Stimulated activated CD8-positive, alpha-beta memory T cell treated with anti-CD3 and anti-CD28 coated beads, Interleukin-12 subunit alpha, Interleukin-12 subunit beta, amount 100 ng/mL, for 1 hour (primary cell): ENCODE measurements around the gene POFUT2.
"Not testable (repeated sequence)": the region's sequence is repeated elsewhere in the genome, so short reads cannot be mapped to it uniquely, and the experiment has no call there.

Experiments
- DNase-seq: peaks from one replicate; pipeline ENCODE4 v3.0.0-alpha.2; 2020; ENCODE audit warnings: low read depth

The POFUT2 gene

DNA sequence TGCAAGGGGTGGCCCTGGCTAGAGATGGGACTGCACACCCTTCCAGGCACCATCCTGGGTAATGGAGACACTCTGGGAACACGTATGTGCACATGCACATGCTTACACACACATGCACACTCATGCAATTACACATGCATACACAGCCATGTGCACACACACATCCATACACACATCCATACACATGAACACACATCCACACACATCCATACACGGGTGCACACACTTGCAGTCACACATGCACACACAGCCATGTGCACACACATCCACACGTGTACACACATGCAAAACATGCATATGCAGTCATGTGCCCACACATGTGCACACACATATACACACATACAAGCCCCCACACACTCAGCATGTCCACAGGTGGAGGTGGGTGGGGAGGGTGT is 22.3 kb upstream of the POFUT2 start:
- no peak for DNase-seq

DNA sequence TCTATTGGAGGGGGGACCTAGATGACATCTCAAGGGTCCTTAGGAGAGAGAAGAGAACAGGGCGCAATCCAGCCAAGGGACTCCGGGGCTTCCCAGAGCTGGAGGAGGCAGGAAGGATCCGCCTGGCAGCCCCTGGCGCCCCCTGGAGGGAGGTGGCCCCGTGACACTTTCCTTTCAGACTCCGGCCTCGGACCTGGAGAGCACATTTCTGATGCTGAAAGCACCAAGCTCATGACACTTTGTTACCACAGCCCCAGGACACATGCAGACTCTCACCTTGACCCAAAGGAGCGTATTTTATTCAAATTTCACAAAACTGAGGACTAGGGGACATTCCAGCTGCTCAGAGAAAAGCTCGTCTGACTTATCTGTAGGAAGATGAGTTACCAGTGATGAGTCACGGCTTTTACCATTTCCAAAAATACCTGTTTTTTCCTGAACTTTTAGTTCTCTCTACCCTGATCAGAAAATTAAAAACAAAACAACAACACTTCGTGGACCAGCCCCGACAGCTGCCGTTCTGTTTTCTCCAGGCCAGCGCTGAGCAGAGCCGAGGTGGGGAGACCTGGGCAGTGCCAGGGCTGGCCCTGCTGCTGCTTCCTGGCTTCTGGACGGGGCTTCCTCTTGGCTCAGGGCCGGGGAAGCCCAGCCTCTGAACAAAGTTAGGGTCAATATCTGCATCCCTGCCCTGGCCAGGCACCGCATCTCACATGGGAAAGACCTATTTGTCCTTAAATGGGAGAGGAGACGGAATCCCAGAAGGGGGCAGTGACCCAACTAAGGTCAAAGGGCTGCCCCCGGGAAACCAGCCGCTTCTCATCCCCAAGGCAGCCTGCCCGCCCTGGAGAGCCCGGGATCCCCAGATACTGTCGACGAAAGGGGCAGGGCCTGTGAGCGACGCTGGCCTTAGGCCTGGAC is 21.6 kb upstream of the POFUT2 start:
- DNase-seq, result no peak

DNA sequence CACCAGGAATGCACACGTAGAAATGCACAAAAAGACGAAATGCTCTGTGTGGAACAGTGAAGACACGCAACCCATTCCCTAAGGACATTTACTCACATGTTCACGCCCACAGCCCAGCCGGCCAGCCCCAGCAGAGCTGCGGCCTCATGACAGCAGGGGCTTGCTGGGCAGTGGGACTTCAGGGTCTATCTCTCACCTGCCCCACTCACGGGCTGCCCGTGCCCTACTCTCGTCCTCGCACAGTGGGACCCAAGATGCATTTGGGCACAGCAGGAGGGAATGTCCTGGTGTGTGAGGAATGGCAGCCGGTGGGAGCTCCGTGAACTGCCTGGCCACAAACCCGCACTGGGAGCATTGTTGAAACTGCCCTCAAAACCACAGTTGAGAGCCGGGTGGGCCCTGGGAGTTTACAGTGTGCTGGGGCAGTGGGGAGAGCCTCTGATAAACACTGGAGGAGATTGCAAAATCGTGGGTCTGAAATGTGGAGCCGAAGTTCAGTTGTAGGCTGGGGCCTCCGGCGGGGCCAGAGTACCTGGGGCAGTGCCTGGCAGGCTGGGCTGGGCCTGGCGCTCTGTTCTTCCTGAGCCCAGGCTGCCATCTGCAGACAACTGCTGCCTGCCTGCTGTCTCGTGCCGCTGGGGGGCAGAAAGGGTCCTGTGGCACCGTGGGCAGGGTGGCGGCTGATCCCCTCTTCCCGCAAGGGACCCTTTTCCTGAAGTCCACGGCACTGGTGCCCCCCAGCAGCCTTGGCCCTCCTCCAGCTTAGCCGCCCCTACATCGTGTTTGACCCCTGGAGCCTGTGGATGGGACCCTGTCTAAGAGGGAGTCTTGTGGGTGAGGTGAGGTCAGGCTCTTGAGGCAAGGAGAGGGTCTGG is 20.7 kb upstream of the POFUT2 start:
- DNase-seq, result no peak

DNA sequence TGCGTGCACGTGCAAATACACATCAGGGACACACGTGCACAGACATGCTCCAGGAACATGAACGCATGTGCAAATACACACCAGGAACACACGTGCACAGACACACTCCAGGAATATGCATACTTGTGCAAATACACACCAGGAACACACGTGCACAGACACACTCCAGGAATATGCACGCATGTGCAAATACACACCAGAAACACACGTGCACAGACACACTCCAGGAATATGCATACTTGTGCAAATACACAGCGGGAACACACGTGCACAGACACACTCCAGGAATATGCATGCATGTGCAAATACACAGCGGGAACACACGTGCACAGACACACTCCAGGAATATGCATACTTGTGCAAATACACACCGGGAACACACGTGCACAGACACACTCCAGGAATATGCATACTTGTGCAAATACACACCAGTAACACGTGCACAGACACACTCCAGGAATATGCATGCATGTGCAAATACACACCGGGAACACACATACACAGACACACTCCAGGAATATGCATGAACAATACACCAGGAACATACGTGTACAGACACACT is 20.0 kb upstream of the POFUT2 start:
- not testable (repeated sequence) for DNase-seq

DNA sequence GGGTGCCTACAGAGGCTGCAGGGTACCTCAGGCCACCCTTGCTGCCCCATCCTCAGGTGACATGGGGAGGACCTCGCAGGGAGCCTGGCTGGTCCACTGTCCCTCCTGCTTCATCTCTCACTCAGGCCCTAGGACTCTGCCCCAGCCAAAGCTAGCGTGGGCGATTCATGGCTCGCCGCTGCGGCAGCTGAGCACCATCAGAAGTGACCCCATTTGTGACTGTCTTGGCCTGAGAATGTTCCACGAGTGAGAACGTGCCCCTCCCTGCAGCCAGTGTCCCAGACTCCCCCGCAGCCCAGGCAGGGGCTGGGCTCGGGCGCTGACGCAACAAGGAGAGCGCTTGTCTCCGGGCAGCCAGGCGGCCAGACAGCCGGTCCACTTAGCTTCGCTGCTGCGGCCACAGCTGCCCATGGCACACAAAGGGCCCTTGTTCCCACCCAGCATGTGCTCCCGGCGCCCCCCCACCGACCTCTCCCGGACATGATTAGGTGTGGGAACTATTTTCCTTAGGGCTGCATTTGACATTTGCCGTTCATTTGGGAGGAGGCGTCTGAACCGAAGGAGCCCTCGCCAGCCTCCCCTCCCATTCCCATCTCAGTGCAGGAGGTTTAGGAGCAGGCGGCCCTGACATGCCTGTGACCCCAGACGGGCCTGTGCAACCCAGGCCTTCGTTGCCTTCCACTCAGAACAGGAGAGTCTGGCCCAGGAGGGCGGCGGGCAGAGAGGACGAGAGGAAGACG is 19.3 kb upstream of the POFUT2 start:
- DNase-seq, result no peak

DNA sequence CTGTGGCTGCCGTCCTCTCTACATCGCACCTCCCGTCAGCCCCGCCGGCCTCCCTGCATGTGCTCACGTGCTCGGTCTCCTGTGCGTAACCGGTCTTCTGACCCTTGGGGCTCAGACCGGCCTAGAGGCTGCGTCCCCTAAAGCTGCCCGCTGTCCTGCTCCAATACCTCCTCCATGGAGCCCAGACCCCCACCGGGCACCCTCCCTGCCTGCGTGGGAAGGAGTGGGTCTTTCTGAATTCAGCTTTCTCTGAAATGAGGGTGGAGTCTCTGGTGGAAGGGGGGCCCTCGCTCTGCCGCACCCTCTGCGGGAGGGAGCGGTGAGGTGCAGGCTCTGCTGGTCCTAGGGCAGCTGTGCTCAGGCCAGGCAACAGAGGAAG is 18.7 kb upstream of the POFUT2 start:
- no peak for DNase-seq

DNA sequence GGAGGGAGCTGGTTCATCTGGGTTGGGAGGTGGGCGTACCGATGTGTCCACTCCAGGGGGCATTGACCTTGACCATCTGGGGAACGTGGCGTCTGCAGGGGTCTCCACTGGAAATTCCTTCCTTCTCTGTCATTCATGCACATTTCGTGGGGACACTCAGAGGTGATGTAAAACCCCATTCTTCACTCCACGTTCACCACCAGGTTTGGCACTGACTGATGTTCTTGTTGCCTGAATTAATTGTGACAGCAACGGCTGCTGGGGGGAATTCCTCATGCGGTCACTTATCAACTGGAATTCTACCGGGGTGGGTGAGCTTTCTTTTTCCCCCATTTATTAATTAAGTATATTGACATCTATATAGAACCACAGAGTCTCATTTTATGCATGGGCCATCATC is 18.1 kb upstream of the POFUT2 start:
- no peak for DNase-seq

DNA sequence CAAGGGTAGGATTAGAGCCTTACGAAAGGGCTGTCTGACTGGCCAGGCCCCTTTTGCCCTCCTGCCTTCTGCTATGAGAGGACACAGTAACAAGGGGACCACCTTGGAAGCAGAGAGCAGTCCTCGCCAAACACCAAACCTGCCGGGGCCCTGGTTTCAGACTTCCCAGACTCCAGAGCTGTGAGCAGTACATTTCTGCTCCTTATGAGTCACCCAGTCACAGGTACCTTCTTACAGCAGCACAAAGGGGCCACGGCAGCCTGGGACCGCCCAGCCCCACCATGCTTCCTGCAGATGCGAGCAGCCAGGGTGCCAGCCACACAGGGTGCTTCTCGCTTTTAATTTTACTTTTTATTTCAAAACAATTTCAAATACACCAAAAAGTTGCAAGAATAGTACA is 17.2 kb upstream of the POFUT2 start:
- no peak for DNase-seq

DNA sequence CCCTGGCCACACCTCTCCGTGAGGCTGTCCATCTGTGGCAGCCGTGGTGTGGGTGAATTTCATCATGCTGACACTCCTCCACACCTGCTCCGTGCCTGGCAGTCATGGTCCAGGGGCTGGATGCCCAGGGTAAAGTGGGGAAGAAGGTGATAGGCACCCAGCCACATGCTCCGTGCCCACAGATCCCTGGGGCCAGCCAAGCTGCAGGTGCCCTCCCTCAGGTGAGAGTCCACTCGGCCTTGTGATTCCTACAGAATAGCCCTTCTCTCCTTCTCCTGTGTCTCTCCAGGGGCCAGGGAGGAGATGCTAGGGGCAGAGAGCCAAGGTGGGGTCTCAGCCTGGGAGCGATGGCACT is 16.8 kb upstream of the POFUT2 start:
- no peak for DNase-seq

DNA sequence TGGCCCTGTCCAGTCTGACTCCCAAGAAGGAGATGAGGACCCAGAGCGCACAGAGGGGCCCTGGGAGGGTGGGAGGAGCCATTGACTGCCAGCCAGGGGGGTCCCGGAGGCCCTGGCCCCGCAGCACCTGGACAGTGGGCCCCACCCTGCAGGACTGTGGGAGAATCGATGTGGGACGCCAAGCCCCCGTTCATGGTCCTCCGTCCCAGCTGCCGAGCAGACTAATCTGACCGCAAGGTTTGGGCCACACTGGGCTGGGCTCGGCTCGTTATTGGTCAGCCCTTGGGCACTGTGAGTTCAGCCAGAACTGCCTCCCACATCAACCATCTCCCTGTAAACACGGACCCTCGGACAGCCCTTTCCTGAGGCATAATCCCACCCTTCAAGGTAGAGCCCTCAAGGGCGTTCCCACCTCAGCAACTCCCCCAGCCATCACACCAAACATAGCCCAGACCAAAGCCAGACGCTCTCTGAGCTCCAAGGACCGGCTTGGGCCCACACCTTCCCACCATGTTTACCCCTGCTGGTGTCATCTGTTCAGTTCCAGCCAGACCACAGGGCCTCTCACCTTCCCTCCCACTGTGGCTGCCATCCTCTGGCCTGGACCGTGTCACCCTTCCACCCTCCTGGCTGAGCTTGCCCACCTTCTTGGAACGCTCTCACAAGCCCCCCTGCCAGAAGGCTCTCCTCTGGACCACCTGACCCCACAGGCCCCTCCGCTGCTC is 16.2 kb upstream of the POFUT2 start:
- no peak for DNase-seq

DNA sequence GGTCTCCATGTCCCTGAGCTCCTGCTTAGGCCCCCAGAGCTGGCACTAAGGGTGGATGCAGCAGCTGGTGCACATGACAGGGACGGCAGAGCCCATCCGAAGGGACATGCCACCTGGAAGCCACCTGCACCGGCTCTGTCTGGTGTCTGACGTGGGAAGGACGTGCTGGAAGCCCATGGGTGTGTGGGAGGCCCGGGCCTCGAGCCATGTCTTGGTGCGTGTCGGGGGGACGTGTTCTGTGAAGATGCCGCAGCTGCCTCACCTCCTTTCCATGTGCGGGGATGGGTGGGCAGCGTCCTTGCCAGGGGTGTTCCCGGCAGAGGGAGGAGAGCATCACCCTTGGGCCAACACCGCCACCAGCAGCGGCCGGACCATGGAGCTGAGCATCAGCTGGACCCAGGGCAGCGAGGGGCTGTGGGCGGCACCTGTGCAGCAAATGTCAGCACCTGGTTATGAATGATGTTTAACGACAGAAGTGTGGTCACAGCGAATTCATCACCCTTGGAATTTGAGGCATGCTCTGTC is 15.5 kb upstream of the POFUT2 start:
- no peak for DNase-seq

DNA sequence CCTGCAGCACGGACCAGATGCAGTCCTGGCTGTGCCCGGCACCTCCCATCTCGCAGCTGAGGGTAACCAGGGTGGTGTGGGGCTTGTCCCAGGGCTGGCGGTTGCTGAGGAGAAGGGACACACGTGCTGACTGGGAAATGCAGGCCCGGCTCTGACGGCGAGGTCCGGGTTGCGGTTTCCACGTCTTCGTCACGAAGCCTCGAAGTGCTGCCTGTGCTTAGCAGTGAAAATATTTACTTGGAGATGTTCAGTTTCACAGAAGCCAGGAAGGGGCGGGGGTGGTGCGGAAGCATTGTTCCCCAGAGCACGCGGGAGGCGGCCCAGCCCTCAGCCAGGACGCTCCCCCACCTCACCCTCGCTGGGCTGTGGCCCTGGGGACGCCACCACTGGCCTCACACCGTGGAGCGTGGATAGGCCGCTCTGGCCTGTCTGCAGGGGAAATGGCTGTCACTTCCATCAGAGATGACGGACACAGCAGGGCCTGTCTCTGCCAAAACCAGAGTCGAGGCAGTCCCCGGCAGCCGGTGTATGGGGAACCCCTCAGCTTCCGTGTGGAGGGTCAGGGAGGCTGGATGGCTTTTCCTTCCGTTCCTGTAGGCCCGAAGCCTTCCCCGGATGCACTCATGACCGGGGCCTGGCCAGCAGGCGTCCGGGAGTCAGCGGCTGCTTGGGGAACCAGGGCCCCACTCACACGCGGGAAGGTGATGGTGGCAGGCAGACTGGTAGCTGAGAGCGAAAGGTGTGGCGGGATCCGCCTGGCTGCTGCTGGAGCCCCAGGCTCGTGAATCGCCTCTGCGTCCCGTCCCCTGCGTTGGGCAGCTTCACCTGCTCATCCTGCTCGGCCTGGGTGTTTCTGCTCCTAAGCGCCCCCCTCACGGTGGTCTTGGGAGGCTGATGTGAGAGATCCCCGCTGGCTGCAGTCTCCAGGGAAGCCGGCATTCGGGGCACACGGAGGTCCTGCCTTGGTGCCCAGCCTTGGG is 14.7 kb upstream of the POFUT2 start:
- peak; percentile 25 for DNase-seq

DNA sequence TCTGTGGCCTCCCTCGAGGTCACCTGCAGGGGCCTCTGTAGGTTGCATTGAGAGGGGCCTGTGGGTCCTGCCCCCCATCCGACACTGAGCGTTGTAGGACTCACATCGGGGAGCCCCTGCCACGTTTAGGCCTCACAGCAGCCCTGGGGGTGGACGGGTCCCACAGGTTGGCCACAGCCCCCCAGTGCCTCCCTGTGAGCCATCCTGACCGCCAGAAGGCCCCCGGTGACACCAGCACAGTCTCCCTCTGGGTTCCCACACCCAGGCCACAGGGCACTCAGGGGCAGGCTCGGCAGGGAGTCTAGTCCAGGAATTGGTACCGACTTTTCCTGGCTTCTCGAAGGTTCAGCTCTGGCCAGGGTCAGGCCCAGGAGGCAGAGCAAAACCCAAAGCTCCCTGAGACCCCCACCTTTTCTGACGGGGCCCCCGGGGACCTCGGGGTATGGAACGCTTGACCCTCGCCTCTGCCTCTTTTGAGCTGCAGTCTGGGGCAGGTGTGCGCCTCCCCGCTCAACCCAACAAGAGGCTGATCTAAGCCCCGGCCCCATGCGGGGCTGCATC is 13.9 kb upstream of the POFUT2 start:
- DNase-seq, result no peak

DNA sequence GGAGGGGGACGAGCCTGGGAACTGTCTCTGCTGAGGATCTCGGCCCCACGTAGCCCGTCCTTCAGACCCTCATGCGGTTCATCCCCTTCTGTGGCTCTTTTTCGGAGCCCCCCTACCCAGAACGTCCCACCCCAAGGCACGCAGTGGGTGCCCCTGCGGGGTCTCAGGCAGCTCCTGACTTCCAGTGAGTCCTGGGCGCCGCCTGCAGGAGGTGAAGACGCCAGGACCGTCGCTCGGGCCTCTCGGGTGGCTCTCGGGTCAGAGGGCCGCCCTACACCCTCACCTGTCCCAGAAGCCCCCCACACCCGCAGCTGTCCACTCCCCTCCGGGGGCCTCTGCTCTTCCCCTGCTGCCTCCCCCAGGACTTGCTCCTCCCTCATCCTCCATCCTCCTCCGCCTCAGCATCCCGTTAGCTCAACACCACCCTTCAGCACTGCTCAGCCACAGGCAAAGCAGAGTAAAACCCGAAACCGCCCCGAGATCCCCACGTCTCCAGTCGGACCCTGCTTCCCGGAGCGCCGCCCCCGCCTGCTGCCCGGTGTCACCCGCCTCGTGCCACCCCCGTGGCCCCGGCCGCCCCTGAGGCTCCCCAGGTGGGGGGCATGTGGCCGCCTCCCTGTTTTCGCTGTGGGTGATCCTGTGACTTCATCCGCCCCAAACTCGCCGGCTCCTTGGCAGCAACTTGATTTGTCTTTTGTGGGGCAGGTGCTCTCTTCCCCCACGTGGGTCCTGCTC is 13.3 kb upstream of the POFUT2 start:
- no peak for DNase-seq

DNA sequence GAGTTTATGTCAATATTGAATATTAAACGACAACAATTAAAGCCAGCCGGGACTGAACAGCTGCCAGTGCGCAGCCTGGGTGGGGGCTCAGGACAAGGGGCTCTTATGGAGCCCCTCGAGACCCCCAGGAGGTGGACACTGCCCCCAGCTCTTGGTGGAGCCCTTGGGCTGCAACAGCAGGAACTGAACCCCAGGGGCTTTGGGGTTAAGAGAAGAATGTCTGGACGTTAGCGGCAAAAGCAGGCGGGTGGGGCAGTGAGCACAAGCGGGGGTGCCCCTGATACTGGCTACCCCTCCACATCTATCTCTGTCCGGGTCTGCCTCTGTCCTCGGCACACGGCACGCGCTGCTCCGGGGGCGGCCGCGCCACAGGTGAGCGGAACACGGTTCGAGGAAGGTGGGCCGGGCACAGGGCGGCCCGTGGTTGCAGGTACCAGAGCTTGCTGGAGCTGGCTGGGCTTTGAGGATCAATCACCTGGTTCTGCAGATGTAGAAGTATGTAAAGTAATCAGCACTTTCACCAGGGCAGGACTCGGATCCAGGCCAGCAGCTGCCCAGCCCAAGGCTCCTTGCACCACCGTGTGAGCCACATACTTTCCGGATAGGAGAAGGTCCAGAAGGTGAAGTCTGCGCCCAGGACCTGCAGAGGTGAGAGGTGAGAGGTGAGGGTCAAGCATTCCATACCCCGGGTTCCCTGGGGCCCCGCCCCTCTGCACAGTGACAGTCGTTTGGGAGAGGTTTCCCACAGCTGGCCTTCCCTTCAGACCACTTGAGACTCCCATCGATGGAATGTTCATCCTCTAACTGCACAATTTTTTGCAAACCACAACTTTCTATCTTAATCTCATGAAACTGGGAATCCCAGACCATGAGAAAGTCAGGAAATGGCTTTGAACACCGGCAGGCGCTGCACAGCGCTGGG is 12.4 kb upstream of the POFUT2 start:
- DNase-seq, result no peak

DNA sequence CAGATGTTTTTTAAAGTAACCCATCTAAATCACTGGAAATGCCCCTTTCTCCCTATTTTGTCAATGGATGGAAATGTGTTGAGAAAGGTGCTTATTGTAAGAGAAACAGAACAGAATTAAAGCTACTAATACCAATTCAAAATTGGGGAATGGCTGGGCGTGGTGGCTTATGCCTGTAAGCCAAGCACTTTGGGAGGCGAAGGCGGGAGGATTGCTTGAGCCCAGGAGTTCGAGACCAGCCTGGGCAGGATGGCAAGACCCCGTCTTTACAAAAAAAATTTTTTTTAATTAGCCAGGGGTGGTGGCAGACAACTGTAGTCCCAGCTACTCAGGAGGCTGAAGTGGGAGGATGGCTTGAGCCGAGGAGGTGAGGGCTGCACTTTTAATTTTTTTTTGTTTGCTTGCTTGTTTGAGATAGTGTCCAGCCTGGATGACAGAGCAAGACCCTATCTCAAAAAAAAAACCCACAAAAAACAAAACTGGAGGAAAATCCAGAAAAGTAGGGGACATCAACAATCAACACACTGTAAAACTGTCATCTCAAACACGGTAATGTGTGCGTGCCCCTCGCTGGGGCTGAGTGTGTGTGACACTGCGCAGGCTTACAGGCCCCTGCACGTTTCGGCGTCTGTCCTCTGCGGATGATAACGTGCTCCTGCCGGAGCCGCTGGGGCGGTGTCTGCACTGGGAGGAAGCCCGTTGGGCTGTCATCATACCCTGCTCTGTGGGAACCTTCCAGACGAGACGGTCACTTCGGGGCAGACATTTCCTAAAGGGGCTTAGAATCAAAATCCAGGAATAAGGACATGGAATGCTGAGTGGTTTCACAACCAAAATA is 11.6 kb upstream of the POFUT2 start:
- DNase-seq, result no peak

DNA sequence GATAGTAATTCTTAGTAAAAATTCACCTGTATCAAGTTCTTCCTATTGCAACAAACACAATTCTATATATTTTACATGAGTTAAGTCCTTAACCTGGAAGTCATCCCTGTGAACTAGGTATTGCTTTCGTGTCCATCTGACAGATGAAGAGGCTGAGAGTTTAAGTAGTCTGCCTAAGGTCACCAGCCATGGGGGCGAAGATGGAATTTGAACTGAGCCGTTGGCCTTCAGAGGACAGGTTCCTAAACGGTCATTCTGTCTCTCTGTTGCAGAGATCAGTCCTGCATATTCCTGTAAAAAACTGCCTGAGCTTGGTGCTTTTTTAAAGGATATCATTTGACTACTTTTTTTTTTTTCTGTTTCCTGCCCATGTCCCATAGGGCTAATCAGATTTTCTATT is 10.2 kb upstream of the POFUT2 start:
- DNase-seq, result no peak
